SK-N-SH treated with all-trans-retinoic acid at 6 μM for 48 hours (cell line): ENCODE measurements around the gene TTC31.

ENCODE experiments used
- ATAC-seq: fragments of 200-7000 bp; cut with Tn5 transposase; 3 replicates; pipeline ENCODE4 v1.9.1; 2020; ENCODE audit warnings: mild to moderate bottlenecking, moderate library complexity
- ARNTL ChIP-seq: fragments of 450-650 bp; formaldehyde crosslinking; IDR thresholded peaks from 2 replicates; pipeline ENCODE4 v1.5.0; 2020; ENCODE audit warnings: low read depth, mild to moderate bottlenecking, moderate library complexity, borderline replicate concordance
- BACH2 ChIP-seq: fragments of 250-450 bp; sonication (Bioruptor Pico); IDR thresholded peaks from 2 replicates; pipeline ENCODE4 v1.9.0; 2021; ENCODE audit warnings: mild to moderate bottlenecking, borderline replicate concordance
- CSDC2 ChIP-seq: fragments of 250-450 bp; sonication (Bioruptor Pico); IDR thresholded peaks from 2 replicates; pipeline ENCODE4 v1.5.0; 2020; ENCODE audit warnings: mild to moderate bottlenecking, moderate library complexity
- ESRRG ChIP-seq: fragments of 250-450 bp; sonication (Bioruptor Pico); IDR thresholded peaks from 2 replicates; pipeline ENCODE4 v1.6.1; 2021; ENCODE audit warnings: mild to moderate bottlenecking
- GLIS3 ChIP-seq: fragments of 250-450 bp; sonication (Bioruptor Pico); IDR thresholded peaks from 2 replicates; pipeline ENCODE4 v1.5.0; 2020; ENCODE audit warnings: mild to moderate bottlenecking, moderate library complexity
- OSR1 ChIP-seq: fragments of 250-450 bp; sonication (Bioruptor Pico); IDR thresholded peaks from 2 replicates; pipeline ENCODE4 v1.8.0; 2022; ENCODE audit warnings: moderate library complexity, mild to moderate bottlenecking, inconsistent platforms
- PPARA ChIP-seq: fragments of 250-450 bp; sonication (Bioruptor Pico); IDR thresholded peaks from 2 replicates; pipeline ENCODE4 v1.5.0; 2020; ENCODE audit warnings: mild to moderate bottlenecking, borderline replicate concordance
- RARB ChIP-seq: fragments of 250-450 bp; sonication (Bioruptor Pico); IDR thresholded peaks from 2 replicates; pipeline ENCODE4 v1.8.0; 2021; ENCODE audit warnings: mild to moderate bottlenecking, moderate library complexity
- SNAI2 ChIP-seq: fragments of 250-450 bp; sonication (Bioruptor Pico); IDR thresholded peaks from 2 replicates; pipeline ENCODE4 v1.5.0; 2020; ENCODE audit warnings: mild to moderate bottlenecking, moderate library complexity
- TCF4 ChIP-seq: fragments of 250-450 bp; sonication (Bioruptor Pico); IDR thresholded peaks from 2 replicates; pipeline ENCODE4 v1.8.0; 2021; ENCODE audit warnings: mild to moderate bottlenecking, moderate library complexity, borderline replicate concordance
- TOX ChIP-seq: fragments of 250-450 bp; sonication (Bioruptor Pico); IDR thresholded peaks from 2 replicates; pipeline ENCODE4 v1.8.0; 2021; ENCODE audit warnings: mild to moderate bottlenecking, moderate library complexity, borderline replicate concordance
- ZFP3 ChIP-seq: fragments of 250-450 bp; sonication (Bioruptor Pico); IDR thresholded peaks from 2 replicates; pipeline ENCODE4 v1.5.0; 2020; ENCODE audit warnings: mild to moderate bottlenecking, moderate library complexity
- ZFP30 ChIP-seq: fragments of 450-650 bp; formaldehyde crosslinking; IDR thresholded peaks from 2 replicates; pipeline ENCODE4 v1.5.0; 2022; ENCODE audit warnings: mild to moderate bottlenecking, moderate library complexity
- ZNF565 ChIP-seq: fragments of 450-650 bp; formaldehyde crosslinking; conservative IDR thresholded peaks from 2 replicates; pipeline ENCODE4 v1.5.0; 2020; ENCODE audit warnings: low read depth, mild to moderate bottlenecking, moderate library complexity
- ZNF70 ChIP-seq: fragments of 450-650 bp; formaldehyde crosslinking; IDR thresholded peaks from 2 replicates; pipeline ENCODE4 v1.5.0; 2020; ENCODE audit warnings: mild to moderate bottlenecking, moderate library complexity
- ZNF8 ChIP-seq: fragments of 450-650 bp; formaldehyde crosslinking; IDR thresholded peaks from 2 replicates; pipeline ENCODE4 v1.5.0; 2020; ENCODE audit warnings: mild to moderate bottlenecking, moderate library complexity
- TF ChIP-seq, protein P1 (sequence below): fragments of 250-450 bp; sonication (Bioruptor Pico); IDR thresholded peaks from 2 replicates; pipeline ENCODE4 v1.5.1; 2020; ENCODE audit warnings: low read depth, mild to moderate bottlenecking, moderate library complexity
- TF ChIP-seq, protein P2 (sequence below): fragments of 250-450 bp; sonication (Bioruptor Pico); IDR thresholded peaks from 2 replicates; pipeline ENCODE4 v1.5.0; 2020; ENCODE audit warnings: mild to moderate bottlenecking, moderate library complexity
- TF ChIP-seq, protein P3 (sequence below): fragments of 250-450 bp; sonication (Bioruptor Pico); IDR thresholded peaks from 2 replicates; pipeline ENCODE4 v1.5.1; 2021; ENCODE audit warnings: mild to moderate bottlenecking, moderate library complexity
- TF ChIP-seq, protein P4 (sequence below): fragments of 250-450 bp; sonication (Bioruptor Pico); IDR thresholded peaks from 2 replicates; pipeline ENCODE4 v1.8.0; 2021; ENCODE audit warnings: low read depth, mild to moderate bottlenecking, moderate library complexity, borderline replicate concordance
- TF ChIP-seq, protein P5 (sequence below): fragments of 250-450 bp; sonication (Bioruptor Pico); IDR thresholded peaks from 2 replicates; pipeline ENCODE4 v1.8.0; 2020; ENCODE audit warnings: mild to moderate bottlenecking, moderate library complexity, borderline replicate concordance

TTC31 gene

DNA sequence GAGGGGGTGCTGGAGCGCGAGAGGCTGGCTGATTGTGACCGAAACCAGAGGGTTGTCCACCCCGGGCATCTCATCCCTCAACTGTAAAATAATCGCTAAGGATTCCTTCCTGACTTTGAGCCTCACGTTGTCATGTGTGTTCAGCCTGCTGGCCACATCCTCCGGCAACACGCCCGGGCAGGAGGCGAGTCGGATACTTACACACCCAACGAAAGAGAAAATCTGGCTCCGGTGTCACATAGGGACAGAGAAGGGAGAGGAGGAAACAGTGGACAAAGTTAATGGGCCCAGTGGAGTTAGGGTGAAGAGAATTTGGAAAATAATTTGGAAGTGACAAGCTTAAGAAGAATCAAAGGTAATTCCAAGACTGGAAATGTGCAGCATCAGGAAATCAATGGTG is 33.8 kb downstream of the TTC31 start (continued):
- TF ChIP-seq ZNF8 (CRISPR knock-in tag): no peak
- TF ChIP-seq, all 23 proteins: peak for 0

DNA sequence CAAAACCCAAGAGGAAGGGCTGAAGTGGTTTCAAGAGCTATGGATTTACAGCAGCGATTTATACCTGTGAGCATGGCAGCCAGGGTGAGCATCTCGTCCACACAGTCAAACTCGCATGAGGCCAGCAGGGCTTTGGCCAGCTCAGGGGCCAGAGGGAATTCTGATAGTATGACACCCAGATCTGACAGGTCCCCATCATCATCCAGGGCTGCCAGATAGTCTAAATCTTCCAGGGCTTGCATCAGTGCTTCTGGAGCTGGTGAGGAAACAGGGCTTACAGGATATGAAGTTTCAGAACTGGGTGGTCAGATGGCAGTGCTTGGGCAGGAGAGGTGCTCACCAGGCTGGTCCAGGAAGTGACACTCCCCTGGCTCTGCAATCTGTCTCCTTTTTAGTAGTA is 39.6 kb downstream of the TTC31 start:
- TF ChIP-seq ZNF8 (CRISPR knock-in tag) (no peak), RARB (no peak), ARNTL (no peak), GLIS3 (CRISPR knock-in tag) (no peak), ZFP3 (CRISPR knock-in tag) (no peak), ZNF565 (no peak)
- TF ChIP-seq, protein P1, sequence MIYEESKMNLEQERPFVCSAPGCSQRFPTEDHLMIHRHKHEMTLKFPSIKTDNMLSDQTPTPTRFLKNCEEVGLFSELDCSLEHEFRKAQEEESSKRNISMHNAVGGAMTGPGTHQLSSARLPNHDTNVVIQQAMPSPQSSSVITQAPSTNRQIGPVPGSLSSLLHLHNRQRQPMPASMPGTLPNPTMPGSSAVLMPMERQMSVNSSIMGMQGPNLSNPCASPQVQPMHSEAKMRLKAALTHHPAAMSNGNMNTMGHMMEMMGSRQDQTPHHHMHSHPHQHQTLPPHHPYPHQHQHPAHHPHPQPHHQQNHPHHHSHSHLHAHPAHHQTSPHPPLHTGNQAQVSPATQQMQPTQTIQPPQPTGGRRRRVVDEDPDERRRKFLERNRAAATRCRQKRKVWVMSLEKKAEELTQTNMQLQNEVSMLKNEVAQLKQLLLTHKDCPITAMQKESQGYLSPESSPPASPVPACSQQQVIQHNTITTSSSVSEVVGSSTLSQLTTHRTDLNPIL (CRISPR knock-in tag): no peak
- TF ChIP-seq, all 23 proteins: peak for 0
- peak; percentile 3; the same call in 1 of the 3 replicates for ATAC-seq

DNA sequence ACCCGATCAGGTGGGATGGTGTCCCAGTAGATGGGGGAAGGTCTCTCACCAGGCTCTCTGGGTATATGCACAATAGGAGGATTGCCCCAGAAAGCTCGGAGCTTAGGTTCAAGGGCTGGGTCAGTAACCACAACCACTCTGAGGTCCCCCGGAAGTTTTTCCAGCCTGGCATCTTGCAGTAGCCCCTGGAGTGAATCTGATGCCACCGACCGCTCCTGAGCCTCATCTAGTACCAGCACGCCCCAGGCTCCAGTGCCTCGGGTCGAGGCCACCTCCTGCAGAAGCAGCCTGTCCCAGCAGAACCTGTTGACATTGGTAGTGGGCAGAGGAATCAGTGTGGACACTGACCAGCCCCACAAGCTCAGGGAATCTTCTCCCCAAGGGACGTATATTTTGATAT is 41.1 kb downstream of the TTC31 start:
- TF ChIP-seq TOX (CRISPR knock-in tag) (no peak), CSDC2 (no peak), OSR1 (CRISPR knock-in tag) (no peak), PPARA (CRISPR knock-in tag) (no peak), ZFP30 (no peak), BACH2 (CRISPR knock-in tag) (no peak), GLIS3 (CRISPR knock-in tag) (no peak), RARB (no peak), ARNTL (no peak), ZFP3 (CRISPR knock-in tag) (no peak), ZNF565 (no peak), ZNF8 (CRISPR knock-in tag) (no peak), ZNF70 (CRISPR knock-in tag) (no peak), SNAI2 (no peak), TCF4 (no peak), ESRRG (no peak)
- TF ChIP-seq, protein P2, sequence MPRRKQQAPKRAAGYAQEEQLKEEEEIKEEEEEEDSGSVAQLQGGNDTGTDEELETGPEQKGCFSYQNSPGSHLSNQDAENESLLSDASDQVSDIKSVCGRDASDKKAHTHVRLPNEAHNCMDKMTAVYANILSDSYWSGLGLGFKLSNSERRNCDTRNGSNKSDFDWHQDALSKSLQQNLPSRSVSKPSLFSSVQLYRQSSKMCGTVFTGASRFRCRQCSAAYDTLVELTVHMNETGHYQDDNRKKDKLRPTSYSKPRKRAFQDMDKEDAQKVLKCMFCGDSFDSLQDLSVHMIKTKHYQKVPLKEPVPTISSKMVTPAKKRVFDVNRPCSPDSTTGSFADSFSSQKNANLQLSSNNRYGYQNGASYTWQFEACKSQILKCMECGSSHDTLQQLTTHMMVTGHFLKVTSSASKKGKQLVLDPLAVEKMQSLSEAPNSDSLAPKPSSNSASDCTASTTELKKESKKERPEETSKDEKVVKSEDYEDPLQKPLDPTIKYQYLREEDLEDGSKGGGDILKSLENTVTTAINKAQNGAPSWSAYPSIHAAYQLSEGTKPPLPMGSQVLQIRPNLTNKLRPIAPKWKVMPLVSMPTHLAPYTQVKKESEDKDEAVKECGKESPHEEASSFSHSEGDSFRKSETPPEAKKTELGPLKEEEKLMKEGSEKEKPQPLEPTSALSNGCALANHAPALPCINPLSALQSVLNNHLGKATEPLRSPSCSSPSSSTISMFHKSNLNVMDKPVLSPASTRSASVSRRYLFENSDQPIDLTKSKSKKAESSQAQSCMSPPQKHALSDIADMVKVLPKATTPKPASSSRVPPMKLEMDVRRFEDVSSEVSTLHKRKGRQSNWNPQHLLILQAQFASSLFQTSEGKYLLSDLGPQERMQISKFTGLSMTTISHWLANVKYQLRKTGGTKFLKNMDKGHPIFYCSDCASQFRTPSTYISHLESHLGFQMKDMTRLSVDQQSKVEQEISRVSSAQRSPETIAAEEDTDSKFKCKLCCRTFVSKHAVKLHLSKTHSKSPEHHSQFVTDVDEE (CRISPR knock-in tag): no peak
- TF ChIP-seq, protein P3, sequence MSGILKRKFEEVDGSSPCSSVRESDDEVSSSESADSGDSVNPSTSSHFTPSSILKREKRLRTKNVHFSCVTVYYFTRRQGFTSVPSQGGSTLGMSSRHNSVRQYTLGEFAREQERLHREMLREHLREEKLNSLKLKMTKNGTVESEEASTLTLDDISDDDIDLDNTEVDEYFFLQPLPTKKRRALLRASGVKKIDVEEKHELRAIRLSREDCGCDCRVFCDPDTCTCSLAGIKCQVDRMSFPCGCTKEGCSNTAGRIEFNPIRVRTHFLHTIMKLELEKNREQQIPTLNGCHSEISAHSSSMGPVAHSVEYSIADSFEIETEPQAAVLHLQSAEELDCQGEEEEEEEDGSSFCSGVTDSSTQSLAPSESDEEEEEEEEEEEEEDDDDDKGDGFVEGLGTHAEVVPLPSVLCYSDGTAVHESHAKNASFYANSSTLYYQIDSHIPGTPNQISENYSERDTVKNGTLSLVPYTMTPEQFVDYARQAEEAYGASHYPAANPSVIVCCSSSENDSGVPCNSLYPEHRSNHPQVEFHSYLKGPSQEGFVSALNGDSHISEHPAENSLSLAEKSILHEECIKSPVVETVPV (CRISPR knock-in tag): no peak
- TF ChIP-seq, protein P4, sequence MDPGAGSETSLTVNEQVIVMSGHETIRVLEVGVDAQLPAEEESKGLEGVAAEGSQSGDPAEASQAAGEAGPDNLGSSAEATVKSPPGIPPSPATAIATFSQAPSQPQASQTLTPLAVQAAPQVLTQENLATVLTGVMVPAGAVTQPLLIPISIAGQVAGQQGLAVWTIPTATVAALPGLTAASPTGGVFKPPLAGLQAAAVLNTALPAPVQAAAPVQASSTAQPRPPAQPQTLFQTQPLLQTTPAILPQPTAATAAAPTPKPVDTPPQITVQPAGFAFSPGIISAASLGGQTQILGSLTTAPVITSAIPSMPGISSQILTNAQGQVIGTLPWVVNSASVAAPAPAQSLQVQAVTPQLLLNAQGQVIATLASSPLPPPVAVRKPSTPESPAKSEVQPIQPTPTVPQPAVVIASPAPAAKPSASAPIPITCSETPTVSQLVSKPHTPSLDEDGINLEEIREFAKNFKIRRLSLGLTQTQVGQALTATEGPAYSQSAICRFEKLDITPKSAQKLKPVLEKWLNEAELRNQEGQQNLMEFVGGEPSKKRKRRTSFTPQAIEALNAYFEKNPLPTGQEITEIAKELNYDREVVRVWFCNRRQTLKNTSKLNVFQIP (CRISPR knock-in tag): no peak
- TF ChIP-seq, all 23 proteins: peak for 0

DNA sequence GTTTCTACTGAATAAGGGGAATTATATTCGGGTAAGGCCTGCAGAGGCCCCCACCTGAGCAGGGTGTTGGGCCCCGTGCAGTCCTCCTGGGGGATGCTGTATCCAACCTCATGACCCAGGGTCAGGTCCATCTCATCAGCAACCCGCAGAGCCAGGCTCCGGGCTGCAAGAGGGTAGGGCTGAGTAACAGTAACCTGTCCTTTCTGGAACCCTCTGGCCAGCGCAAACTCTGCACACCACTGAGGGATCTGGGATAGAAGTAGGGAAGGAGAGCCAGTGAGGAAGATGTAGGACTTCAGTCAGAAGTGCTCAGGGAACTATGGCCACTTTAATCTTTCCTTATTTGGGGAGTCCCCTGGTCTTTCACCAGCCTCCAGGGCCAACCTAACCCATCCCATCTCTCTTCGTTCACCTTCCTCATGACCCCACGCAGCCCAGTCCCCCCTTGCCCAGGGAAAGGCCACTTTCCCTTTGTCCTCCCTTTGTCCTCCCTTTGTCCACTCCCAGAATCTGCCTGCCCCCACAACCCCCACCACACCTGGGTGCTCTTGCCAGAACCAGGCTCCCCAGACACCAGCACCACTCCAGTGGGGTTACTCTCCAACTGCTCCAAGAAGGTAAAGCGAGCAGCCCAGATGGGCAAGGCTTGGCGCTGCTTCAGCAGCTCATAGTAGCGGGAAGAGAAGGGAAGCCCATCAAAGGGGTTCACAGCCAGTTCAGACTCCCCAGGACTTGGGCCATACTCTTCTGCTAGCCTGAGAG is 42.3 kb downstream of the TTC31 start:
- TF ChIP-seq RARB (no peak), ZNF70 (CRISPR knock-in tag) (no peak), TOX (CRISPR knock-in tag) (no peak), SNAI2 (no peak), ARNTL (no peak)
- TF ChIP-seq, protein P5, sequence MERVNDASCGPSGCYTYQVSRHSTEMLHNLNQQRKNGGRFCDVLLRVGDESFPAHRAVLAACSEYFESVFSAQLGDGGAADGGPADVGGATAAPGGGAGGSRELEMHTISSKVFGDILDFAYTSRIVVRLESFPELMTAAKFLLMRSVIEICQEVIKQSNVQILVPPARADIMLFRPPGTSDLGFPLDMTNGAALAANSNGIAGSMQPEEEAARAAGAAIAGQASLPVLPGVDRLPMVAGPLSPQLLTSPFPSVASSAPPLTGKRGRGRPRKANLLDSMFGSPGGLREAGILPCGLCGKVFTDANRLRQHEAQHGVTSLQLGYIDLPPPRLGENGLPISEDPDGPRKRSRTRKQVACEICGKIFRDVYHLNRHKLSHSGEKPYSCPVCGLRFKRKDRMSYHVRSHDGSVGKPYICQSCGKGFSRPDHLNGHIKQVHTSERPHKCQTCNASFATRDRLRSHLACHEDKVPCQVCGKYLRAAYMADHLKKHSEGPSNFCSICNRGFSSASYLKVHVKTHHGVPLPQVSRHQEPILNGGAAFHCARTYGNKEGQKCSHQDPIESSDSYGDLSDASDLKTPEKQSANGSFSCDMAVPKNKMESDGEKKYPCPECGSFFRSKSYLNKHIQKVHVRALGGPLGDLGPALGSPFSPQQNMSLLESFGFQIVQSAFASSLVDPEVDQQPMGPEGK (CRISPR knock-in tag): no peak
- ATAC-seq: no peak

More for the DNA sequence above, 41.1 kb downstream of the TTC31 start:
- ATAC-seq: no peak
